ENCODE data around the gene LRP5.

LRP5 gene

DNA sequence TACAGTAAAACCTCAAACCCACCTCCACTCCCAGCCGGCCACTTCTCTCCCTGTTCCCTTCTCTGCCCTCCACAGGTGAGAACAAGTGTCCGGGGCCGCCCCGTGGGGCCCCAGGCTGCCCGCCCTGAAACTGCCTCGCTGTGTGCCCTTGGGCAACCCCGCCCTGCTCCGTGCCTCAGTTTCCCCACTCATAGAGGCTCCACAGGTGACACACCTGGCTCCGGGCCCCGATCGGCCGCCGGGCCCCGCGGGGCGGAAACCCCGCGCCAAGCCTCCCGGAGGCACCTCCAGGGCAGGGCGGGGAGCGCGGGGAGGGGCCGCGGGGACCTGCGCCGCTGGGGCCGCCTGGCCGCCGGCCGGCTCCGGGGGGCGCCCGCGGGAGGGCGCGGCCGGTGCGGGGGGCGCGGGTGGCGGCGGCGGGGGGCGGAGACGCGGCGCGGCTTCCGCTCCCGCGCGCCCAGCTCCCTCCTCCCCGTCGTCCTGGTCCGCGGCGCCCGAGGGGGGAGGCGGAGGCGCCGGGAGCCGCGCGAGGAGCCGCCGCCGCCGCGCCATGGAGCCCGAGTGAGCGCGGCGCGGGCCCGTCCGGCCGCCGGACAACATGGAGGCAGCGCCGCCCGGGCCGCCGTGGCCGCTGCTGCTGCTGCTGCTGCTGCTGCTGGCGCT lies at the start of gene LRP5:
TSS of gene LRP5 (plus strand) at position 475 of the 663 bp plus-strand sequence. CDS start at position 599, 124 bp downstream.
- no peaks in the 10 kb centered on the region for H3K27me3 ChIP-seq (ENCODE audit: insufficient read depth, low read length, poor library complexity, severe bottlenecking)
- H3K36me3 ChIP-seq (ENCODE audit: insufficient read depth, low read length): no peaks in the 10 kb centered on the region
- H3K4me1 ChIP-seq (ENCODE audit: insufficient read depth, low read length, poor library complexity, severe bottlenecking): peaks cover 32% of the 10 kb centered on the region
- peak within 1 kb of the TSS; percentile 87 for H3K4me2 ChIP-seq (ENCODE audit: low read depth, low read length, poor library complexity, severe bottlenecking)
- no peaks in the 10 kb centered on the region for H3K9me3 ChIP-seq (ENCODE audit: insufficient read depth, low read depth, low read length)
- H3K79me2 ChIP-seq (ENCODE audit: insufficient read depth, low read length): peaks cover 43% of the 10 kb centered on the region
- peaks cover 11% of the 10 kb centered on the region for H3F3A ChIP-seq (ENCODE audit: low read depth)
- peak within 1 kb of the TSS; percentile 81 for H3K4me3 ChIP-seq (ENCODE audit: low read length, poor library complexity, severe bottlenecking)
- H4K20me1 ChIP-seq (ENCODE audit: insufficient read depth, low read length, poor library complexity, severe bottlenecking): peaks cover 15% of the 10 kb centered on the region
- H2AFZ ChIP-seq (ENCODE audit: low read length): no peak within 1 kb of the TSS; the same call in 1 of the 2 replicates
- H3K9me2 ChIP-seq (replicated peaks; ENCODE audit: low read depth, low read length): no peaks in the 10 kb centered on the region
- TF ChIP-seq, protein P1, sequence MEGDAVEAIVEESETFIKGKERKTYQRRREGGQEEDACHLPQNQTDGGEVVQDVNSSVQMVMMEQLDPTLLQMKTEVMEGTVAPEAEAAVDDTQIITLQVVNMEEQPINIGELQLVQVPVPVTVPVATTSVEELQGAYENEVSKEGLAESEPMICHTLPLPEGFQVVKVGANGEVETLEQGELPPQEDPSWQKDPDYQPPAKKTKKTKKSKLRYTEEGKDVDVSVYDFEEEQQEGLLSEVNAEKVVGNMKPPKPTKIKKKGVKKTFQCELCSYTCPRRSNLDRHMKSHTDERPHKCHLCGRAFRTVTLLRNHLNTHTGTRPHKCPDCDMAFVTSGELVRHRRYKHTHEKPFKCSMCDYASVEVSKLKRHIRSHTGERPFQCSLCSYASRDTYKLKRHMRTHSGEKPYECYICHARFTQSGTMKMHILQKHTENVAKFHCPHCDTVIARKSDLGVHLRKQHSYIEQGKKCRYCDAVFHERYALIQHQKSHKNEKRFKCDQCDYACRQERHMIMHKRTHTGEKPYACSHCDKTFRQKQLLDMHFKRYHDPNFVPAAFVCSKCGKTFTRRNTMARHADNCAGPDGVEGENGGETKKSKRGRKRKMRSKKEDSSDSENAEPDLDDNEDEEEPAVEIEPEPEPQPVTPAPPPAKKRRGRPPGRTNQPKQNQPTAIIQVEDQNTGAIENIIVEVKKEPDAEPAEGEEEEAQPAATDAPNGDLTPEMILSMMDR (conservative IDR thresholded peaks at IDR 0.05; ENCODE audit: low read length): no peak
- no peak for TF ChIP-seq EZH2phosphoT487 (IDR thresholded peaks at IDR 0.05; ENCODE audit: borderline replicate concordance)
- H3K9ac ChIP-seq (ENCODE audit: low read depth, low read length, poor library complexity, severe bottlenecking): peak within 1 kb of the TSS; percentile 81

DNA sequence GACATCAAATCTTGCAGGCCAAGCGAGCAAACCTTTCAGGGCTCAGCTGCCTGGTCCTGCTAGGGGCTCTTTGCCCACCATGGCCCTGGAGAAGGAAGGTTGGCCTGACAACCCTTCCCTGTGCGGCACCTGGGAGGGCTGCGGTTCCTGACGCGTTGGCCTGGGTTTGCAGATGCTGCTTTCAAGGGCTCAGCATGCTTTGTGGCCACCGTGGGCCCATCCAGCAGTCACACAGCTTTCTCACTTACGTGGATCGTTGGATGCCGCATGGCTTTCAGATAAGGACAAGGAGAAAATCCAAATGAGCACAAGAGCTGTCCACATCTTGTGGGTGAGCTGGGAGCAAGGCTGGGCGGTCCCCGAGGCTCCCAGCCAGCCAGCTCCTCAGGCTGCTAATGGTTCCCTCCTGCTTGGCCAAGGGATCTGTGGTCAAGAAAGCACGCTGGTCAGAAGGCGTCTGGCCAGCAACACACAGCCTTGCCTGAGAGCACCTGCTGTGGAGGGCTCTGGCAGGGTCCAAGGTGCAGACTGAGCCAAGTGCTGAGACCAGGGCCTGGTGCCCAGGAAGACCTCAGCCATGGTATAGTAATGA lies 48.9 kb upstream of the LRP5 start:
- H3K4me2 ChIP-seq (ENCODE audit: low read depth, low read length, poor library complexity, severe bottlenecking): no peak overlapping the region
- no peak overlapping the region for H3K4me3 ChIP-seq (ENCODE audit: low read length, poor library complexity, severe bottlenecking)
- H3K36me3 ChIP-seq (ENCODE audit: insufficient read depth, low read length): no peaks in the 10 kb centered on the region; the same call in 1 of the 2 replicates
- H3K79me2 ChIP-seq (ENCODE audit: insufficient read depth, low read length): no peaks in the 10 kb centered on the region
- H3F3A ChIP-seq (ENCODE audit: low read depth): no peaks in the 10 kb centered on the region
- no peaks in the 10 kb centered on the region for H4K20me1 ChIP-seq (ENCODE audit: insufficient read depth, low read length, poor library complexity, severe bottlenecking)
- TF ChIP-seq, protein P1 (conservative IDR thresholded peaks at IDR 0.05; ENCODE audit: low read length): no peak
- no peak for TF ChIP-seq EZH2phosphoT487 (IDR thresholded peaks at IDR 0.05; ENCODE audit: borderline replicate concordance)
- H3K4me1 ChIP-seq (ENCODE audit: insufficient read depth, low read length, poor library complexity, severe bottlenecking): no peaks in the 10 kb centered on the region
- no peak overlapping the region for H3K9ac ChIP-seq (ENCODE audit: low read depth, low read length, poor library complexity, severe bottlenecking)
- H3K27me3 ChIP-seq (ENCODE audit: insufficient read depth, low read length, poor library complexity, severe bottlenecking): no peaks in the 10 kb centered on the region
- H3K9me2 ChIP-seq (replicated peaks; ENCODE audit: low read depth, low read length): no peaks in the 10 kb centered on the region
- H2AFZ ChIP-seq (ENCODE audit: low read length): no peak overlapping the region
- no peaks in the 10 kb centered on the region for H3K9me3 ChIP-seq (ENCODE audit: insufficient read depth, low read depth, low read length)

DNA sequence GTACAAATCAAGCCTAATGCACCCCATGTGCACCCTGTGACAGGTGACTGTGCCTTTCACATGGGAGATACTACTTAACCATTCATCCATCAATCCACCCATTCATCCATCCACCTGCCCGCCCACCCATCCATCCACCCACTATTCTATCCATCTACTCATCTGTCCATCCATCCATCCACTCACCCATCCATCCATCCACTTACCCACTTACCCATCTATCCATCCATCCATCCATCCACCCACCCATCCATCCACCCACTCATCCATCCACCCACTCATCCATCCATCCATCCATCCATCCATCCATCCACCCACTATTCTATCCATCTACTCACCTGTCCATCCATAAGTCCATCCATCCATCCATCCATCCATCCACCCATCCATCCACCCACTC lies 48.1 kb upstream of the LRP5 start:
- H4K20me1 ChIP-seq (ENCODE audit: insufficient read depth, low read length, poor library complexity, severe bottlenecking): no peaks in the 10 kb centered on the region
- no peak overlapping the region for H3K4me2 ChIP-seq (ENCODE audit: low read depth, low read length, poor library complexity, severe bottlenecking)
- H2AFZ ChIP-seq (ENCODE audit: low read length): no peak overlapping the region
- no peaks in the 10 kb centered on the region for H3K27me3 ChIP-seq (ENCODE audit: insufficient read depth, low read length, poor library complexity, severe bottlenecking)
- TF ChIP-seq, protein P1 (conservative IDR thresholded peaks at IDR 0.05; ENCODE audit: low read length): no peak
- no peak for TF ChIP-seq EZH2phosphoT487 (IDR thresholded peaks at IDR 0.05; ENCODE audit: borderline replicate concordance)
- no peaks in the 10 kb centered on the region for H3K4me1 ChIP-seq (ENCODE audit: insufficient read depth, low read length, poor library complexity, severe bottlenecking)
- H3K4me3 ChIP-seq (ENCODE audit: low read length, poor library complexity, severe bottlenecking): no peak overlapping the region
- no peaks in the 10 kb centered on the region for H3F3A ChIP-seq (ENCODE audit: low read depth)
- H3K36me3 ChIP-seq (ENCODE audit: insufficient read depth, low read length): no peaks in the 10 kb centered on the region; the same call in 1 of the 2 replicates
- no peaks in the 10 kb centered on the region for H3K9me3 ChIP-seq (ENCODE audit: insufficient read depth, low read depth, low read length)
- no peak overlapping the region for H3K9ac ChIP-seq (ENCODE audit: low read depth, low read length, poor library complexity, severe bottlenecking)
- no peaks in the 10 kb centered on the region for H3K79me2 ChIP-seq (ENCODE audit: insufficient read depth, low read length)
- no peaks in the 10 kb centered on the region for H3K9me2 ChIP-seq (replicated peaks; ENCODE audit: low read depth, low read length)

Measured in Loucy (cell line).